ENCODE measurements around the gene RPRML. TPM values are rescaled to one million over a fixed set of nuclear protein-coding genes. Genes with fewer than 3 reads are reported as not detected.

RPRML gene
- total RNA-seq, 1 experiment from 2014 or later = 4.7 TPM

GRCh38 chr17:46952115-46952514, 26.9 kb downstream of the RPRML start (continued):
- TF ChIP-seq ARID4B (CRISPR knock-in tag; IDR thresholded peaks at IDR 0.05; ENCODE audit: borderline replicate concordance) = no peak
- no peak for TF ChIP-seq JAZF1 (CRISPR knock-in tag; IDR thresholded peaks at IDR 0.05)
- TF ChIP-seq ZSCAN18 (CRISPR knock-in tag; IDR thresholded peaks at IDR 0.05) = no peak

GRCh38 chr17:46951706-46952105, 27.3 kb downstream of the RPRML start:
- no peak for DNase-seq (ENCODE audit: low spot score)
- ChIA-PET POLR2A (no interaction called here), CTCF (interaction anchor here (2.0 kb wide), 1 partner anchor 9 kb away, joined by 12 read pairs; no protein-coding TSS in a partner anchor)
- no peak for ATAC-seq
- Mint-ChIP-seq H3K4me3 (no peak overlapping the region), H3K9me3 (no peaks in the 10 kb centered on the region), H3K4me1 (no peaks in the 10 kb centered on the region), H3K27ac (no peak overlapping the region), H3K27me3 (ENCODE audit: low read depth) (peaks cover 9% of the 10 kb centered on the region; the same call in 1 of the 2 replicates), H3K36me3 (peaks cover 16% of the 10 kb centered on the region)
- TF ChIP-seq MLX (CRISPR knock-in tag; IDR thresholded peaks at IDR 0.05) (no peak), JUN (CRISPR knock-in tag; IDR thresholded peaks at IDR 0.05) (no peak), CBFB (CRISPR knock-in tag; IDR thresholded peaks at IDR 0.05; ENCODE audit: low read depth) (no peak), SMAD4 (CRISPR knock-in tag; IDR thresholded peaks at IDR 0.05) (no peak), ZNF532 (CRISPR knock-in tag; IDR thresholded peaks at IDR 0.05; ENCODE audit: borderline replicate concordance) (no peak), EMX1 (CRISPR knock-in tag; IDR thresholded peaks at IDR 0.05) (no peak), RELA (CRISPR knock-in tag; IDR thresholded peaks at IDR 0.05; ENCODE audit: borderline replicate concordance) (no peak), USF1 (CRISPR knock-in tag; IDR thresholded peaks at IDR 0.05) (no peak), PREB (CRISPR knock-in tag; IDR thresholded peaks at IDR 0.05; ENCODE audit: borderline replicate concordance) (no peak), ZNF219 (CRISPR knock-in tag; IDR thresholded peaks at IDR 0.05; ENCODE audit: borderline replicate concordance) (no peak), ZNF232 (CRISPR knock-in tag; IDR thresholded peaks at IDR 0.05) (no peak), CREM (CRISPR knock-in tag; IDR thresholded peaks at IDR 0.05) (no peak), ZNF512 (CRISPR knock-in tag; IDR thresholded peaks at IDR 0.05; ENCODE audit: borderline replicate concordance) (no peak)

Measured in WTC11 (cell line).